Adrenal gland (tissue), 12 donors: ENCODE measurements around the gene LUC7L. TPM values are rescaled to one million over a fixed set of nuclear protein-coding genes. Genes with fewer than 3 reads are reported as not detected.

ENCODE experiments used
- DNase-seq, 7 donors: peaks; one replicate each; pipeline ENCODE4 v3.0.0-alpha.2; 2019 to 2020
- H3K27ac ChIP-seq, 5 donors: fragments of 200-600 bp; sonication (generic) in 4 of 5; 1 replicate in 3 of 5; 2 replicates in 2 of 5; pipeline versions ENCODE4 v1.5.1 to v1.8.0; 2016 to 2020; ENCODE audit warnings: mild to moderate bottlenecking in 1 of 5
- H3K27me3 ChIP-seq: fragments of 200-600 bp; 2 replicates; pipeline ENCODE4 v1.8.0; 2021
- H3K36me3 ChIP-seq, 2 donors: fragments of 200-600 bp; replicated peaks in 1 of 2; 1 replicate in 1 of 2; 2 replicates in 1 of 2; pipeline versions ENCODE4 v1.5.1 to v1.8.0; 2018 to 2022
- H3K4me1 ChIP-seq, 2 donors: fragments of 200-600 bp; replicated peaks in 1 of 2; 1 replicate in 1 of 2; 2 replicates in 1 of 2; pipeline versions ENCODE4 v1.5.1 to v1.8.0; 2018 to 2021
- H3K4me3 ChIP-seq, 4 donors: fragments of 200-600 bp; sonication (generic) in 3 of 4; one replicate each; pipeline ENCODE4 v1.5.1; 2016 to 2018
- H3K9me3 ChIP-seq, 3 donors: fragments of 200-600 bp; sonication (generic) in 1 of 3; replicated peaks in 1 of 3; 1 replicate in 2 of 3; 2 replicates in 1 of 3; pipeline versions ENCODE4 v1.5.1 to v1.8.0; 2016 to 2021
- POLR2A ChIP-seq, 2 donors: fragments of 450-650 bp; IDR thresholded peaks; one replicate each; pipeline ENCODE4 v1.6.1; 2017; ENCODE audit warnings: antibody characterized with exemption in 2 of 2, mild to moderate bottlenecking in 2 of 2, moderate library complexity in 1 of 2
- WGBS, 4 donors: extraction: QIAGEN DNeasy Blood & Tissue Kit in 2 of 4; methylation state at CpG; one replicate each; pipeline versions ENCODE4 v1.1.5 to v1.1.7; 2013 to 2017; 5-methylcytosine and 5-hydroxymethylcytosine counted together
- intact Hi-C, 2 donors: fragments of 100-400 bp; cut with DNase I; formaldehyde crosslinking; loops; one replicate each; pipeline versions ENCODE4 v1.14.1 to v1.15.0; 2022 to 2023
- polyA plus RNA-seq, 3 donors: library from polyadenylated mRNA; stranded (reverse); fragments of 200-250 nt in 2 of 3; fragments of 350-450 nt in 1 of 3; fragmentation: Illumina TruSeq in 1 of 3; extraction: RNeasy Lipid Tissue Mini Kit (QIAGEN cat#74804) in 1 of 3; gene quantifications; one replicate each; pipeline ENCODE4 v1.2.3, GENCODE V29; 2013 to 2014
- total RNA-seq, 9 donors: library from RNA; depleted of rRNA in 4 of 9; stranded (reverse); fragments of >200 nt in 4 of 9; fragments of 120-200 nt in 1 of 9; fragmentation: NEBNext Ultra II Directional in 1 of 9; extraction: Animal tissue kit (Norgen Biotek cat#: 25700) in 1 of 9; gene quantifications; one replicate each; pipeline versions ENCODE4 v1.1.0 to v1.2.4, GENCODE V29; 2013 to 2023
- TF ChIP-seq, protein P1 (sequence below), 6 experiments: fragments of 450-650 bp in 4 of 6; fragments of 200-600 bp in 2 of 6; sonication (generic) in 1 of 6; IDR thresholded peaks; 1 replicate in 5 of 6; 2 replicates in 1 of 6; pipeline versions ENCODE4 v1.5.1 to v1.8.0; 2016 to 2021; ENCODE audit warnings: antibody characterized with exemption in 6 of 6, mild to moderate bottlenecking in 2 of 6, moderate library complexity in 1 of 6
- donor health status: healthy with polysubstance abuse.
- donor health status: Bipolar disorder and iron deficiency.
- donor health status: DM: yes; HTN: yes; CAD: no.
- donor health status: DM: no; HTN: no; CAD: no.
- donor health status: DM: no; HTN: no; CAD: no.
- donor health status: DM: yes; HTN: yes; CAD: no.

Gene LUC7L
- total and polyA plus RNA-seq, 12 donors, result 19.7 to 700 (median 79.1) TPM

DNA sequence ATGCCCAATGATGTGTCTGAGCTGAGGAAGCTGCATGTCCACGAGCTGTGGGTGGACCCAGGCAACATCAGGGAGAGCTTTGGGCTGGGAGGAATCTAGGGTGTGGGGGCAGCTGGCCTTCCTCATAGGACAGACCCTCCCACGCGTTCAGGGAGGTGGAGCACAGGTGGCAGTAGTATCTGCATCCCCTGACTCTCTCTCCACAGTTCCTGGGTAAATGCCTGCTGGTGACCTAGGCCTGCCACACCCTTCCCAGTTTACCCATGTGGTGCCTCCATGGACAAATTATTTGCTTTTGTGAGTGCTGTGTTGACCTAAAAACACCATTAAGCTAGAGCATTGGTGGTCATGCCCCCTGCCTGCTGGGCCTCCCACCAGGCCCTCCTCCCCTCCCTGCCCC lies 60.2 kb downstream of the LUC7L start:
- DNase-seq, result no peak
- Histone ChIP-seq H3K4me3 (no peak overlapping the region), H3K27me3 (peaks cover 53% of the 10 kb centered on the region), H3K36me3 (no peaks in the 10 kb centered on the region), H3K4me1 (peaks cover 7 to 16% of the 10 kb centered on the region in 2 donors), H3K27ac (no peak overlapping the region), H3K9me3 (no peaks in the 10 kb centered on the region)
- intact Hi-C loops, result no loop called here
- WGBS, 4 donors, result 23 to 37% (median 28%) methylated on average over 2 to 3 of the region's 3 CpGs
- no peak for TF ChIP-seq POLR2A (IDR thresholded peaks at IDR 0.05)
- TF ChIP-seq, protein P1, sequence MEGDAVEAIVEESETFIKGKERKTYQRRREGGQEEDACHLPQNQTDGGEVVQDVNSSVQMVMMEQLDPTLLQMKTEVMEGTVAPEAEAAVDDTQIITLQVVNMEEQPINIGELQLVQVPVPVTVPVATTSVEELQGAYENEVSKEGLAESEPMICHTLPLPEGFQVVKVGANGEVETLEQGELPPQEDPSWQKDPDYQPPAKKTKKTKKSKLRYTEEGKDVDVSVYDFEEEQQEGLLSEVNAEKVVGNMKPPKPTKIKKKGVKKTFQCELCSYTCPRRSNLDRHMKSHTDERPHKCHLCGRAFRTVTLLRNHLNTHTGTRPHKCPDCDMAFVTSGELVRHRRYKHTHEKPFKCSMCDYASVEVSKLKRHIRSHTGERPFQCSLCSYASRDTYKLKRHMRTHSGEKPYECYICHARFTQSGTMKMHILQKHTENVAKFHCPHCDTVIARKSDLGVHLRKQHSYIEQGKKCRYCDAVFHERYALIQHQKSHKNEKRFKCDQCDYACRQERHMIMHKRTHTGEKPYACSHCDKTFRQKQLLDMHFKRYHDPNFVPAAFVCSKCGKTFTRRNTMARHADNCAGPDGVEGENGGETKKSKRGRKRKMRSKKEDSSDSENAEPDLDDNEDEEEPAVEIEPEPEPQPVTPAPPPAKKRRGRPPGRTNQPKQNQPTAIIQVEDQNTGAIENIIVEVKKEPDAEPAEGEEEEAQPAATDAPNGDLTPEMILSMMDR (IDR thresholded peaks at IDR 0.05), result no peak

DNA sequence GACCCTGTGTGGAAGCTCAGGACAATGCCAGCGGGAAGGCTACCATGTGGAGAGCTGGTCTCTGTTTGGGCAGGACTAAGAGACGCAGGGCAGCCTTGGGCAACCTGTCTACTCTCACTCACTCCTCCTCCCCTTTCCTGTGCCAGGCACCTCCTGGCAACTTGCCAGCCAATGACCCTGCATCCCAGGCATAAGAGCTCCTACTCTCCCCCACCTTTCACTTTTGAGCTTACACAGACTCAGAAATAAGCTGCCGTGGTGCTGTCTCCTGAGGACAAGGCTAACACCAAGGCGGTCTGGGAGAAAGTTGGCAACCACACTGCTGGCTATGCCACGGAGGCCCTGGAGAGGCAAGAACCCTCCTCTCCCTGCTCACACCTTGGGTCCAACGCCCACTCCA lies 60.8 kb downstream of the LUC7L start:
- H3K4me3 ChIP-seq, result no peak overlapping the region
- H3K27ac ChIP-seq, result no peak overlapping the region
- no peak for DNase-seq
- 37 to 64% (median 60%) methylated on average over 4 to 6 of the region's 6 CpGs for WGBS, 4 donors
- no peaks in the 10 kb centered on the region for H3K36me3 ChIP-seq
- peaks cover 7 to 16% of the 10 kb centered on the region in 2 donors for H3K4me1 ChIP-seq
- no peak for TF ChIP-seq POLR2A (IDR thresholded peaks at IDR 0.05)
- TF ChIP-seq, protein P1 (IDR thresholded peaks at IDR 0.05), result no peak
- no peaks in the 10 kb centered on the region for H3K9me3 ChIP-seq
- intact Hi-C loops, result no loop called here
- peaks cover 53% of the 10 kb centered on the region for H3K27me3 ChIP-seq

DNA sequence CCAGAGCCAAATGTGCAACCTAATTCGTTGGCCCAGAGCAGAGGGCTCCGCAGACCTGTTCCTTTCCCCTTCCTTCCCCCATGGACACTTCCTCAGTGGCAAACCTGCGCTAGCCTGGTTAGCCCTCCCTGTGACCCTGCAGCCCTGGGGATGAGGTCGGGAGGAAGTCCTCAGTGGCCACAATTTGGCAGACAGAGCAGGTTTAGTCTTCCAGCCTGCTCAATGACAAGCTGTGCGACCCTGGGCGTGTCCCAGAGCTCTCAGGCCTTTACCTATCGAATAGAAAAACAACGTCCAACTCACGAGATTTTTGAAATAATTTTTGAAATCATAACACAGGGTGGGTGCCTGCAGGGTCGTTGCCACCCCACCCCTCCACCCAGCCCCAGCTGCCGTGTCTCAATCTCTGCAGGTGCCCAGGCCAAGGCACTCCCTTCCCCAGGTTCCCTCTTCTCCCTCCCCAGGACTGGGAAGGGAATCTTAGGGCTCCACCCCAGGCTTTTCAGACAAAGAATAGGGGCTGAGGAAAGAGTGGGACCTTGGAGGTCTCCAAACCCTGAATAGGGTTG lies 62.0 kb downstream of the LUC7L start:
- TF ChIP-seq, protein P1 (IDR thresholded peaks at IDR 0.05), result no peak
- no peak for TF ChIP-seq POLR2A (IDR thresholded peaks at IDR 0.05)
- peaks cover 7 to 16% of the 10 kb centered on the region in 2 donors for H3K4me1 ChIP-seq
- no peaks in the 10 kb centered on the region for H3K9me3 ChIP-seq
- peaks cover 53% of the 10 kb centered on the region for H3K27me3 ChIP-seq
- DNase-seq, result no peak
- H3K27ac ChIP-seq, result no peak overlapping the region
- no peaks in the 10 kb centered on the region for H3K36me3 ChIP-seq
- intact Hi-C loops, result no loop called here
- 10 to 15% (median 12%) methylated on average over 9 to 11 of the region's 11 CpGs for WGBS, 4 donors
- no peak overlapping the region for H3K4me3 ChIP-seq

DNA sequence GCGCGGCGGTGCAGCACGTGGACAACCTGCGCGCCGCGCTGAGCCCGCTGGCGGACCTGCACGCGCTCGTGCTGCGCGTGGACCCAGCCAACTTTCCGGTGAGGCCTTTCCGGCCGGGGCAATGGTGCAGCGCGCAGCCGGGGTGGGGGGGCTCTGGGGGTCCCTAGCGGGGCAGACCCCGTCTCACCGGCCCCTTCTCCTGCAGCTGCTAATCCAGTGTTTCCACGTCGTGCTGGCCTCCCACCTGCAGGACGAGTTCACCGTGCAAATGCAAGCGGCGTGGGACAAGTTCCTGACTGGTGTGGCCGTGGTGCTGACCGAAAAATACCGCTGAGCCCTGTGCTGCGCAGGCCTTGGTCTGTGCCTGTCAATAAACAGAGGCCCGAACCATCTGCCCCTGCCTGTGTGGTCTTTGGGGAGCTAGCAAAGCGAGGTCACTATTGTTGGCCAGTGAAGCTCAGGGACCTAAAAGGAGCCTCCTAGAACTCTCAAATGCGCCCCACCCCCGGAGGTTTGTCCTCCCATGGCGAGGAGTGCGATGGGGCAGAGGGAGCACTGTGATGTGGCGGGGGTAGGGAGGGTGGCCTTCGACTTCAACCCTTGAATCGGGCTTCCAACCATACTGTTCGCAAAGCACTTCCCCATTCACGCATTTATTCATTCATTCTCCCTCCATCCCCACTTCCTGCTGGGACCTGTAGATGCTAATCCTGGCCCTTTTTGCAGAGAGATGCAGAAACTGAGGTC lies 62.7 kb downstream of the LUC7L start:
- H3K4me1 ChIP-seq, result peaks cover 7 to 16% of the 10 kb centered on the region in 2 donors
- no peak for TF ChIP-seq POLR2A (IDR thresholded peaks at IDR 0.05)
- TF ChIP-seq, protein P1 (IDR thresholded peaks at IDR 0.05), result no peak
- no peak overlapping the region for H3K4me3 ChIP-seq
- WGBS, 4 donors, result 4 to 12% (median 6%) methylated on average over 6 to 45 of the region's 45 CpGs
- peaks cover 51% of the 10 kb centered on the region for H3K27me3 ChIP-seq
- no peak overlapping the region for H3K27ac ChIP-seq
- no peaks in the 10 kb centered on the region for H3K9me3 ChIP-seq
- DNase-seq, result no peak
- intact Hi-C loops, result no loop called here
- H3K36me3 ChIP-seq, result no peaks in the 10 kb centered on the region
